OCI-LY3 (cell line): Measurements from ENCODE around the gene NCLN.

Experiments
- H2AFZ ChIP-seq: fragments of 200-600, 300-600 bp; shearing (Covaris generic); 2 replicates; pipeline ENCODE4 v1.6.0; 2014; ENCODE audit warnings: antibody characterized with exemption, low read depth, low read length
- H3K27ac ChIP-seq: fragments of 200-600, 300-600 bp; sonication (generic); 2 replicates; pipeline ENCODE4 v1.5.1; 2014; ENCODE audit warnings: mild to moderate bottlenecking, low read length, moderate library complexity, mixed read lengths
- H3K27me3 ChIP-seq: fragments of 200-600, 300-600 bp; sonication (generic); 2 replicates; pipeline ENCODE4 v1.6.1; 2014; ENCODE audit warnings: low read depth, low read length, mixed read lengths
- H3K36me3 ChIP-seq: fragments of 200-600, 300-600 bp; sonication (generic); replicated peaks from 2 replicates; pipeline ENCODE3; 2014; ENCODE audit warnings: low read depth, low read length, mixed read lengths
- H3K4me1 ChIP-seq: fragments of 300-600, 200-600 bp; sonication (generic); 2 replicates; pipeline ENCODE4 v1.6.1; 2014; ENCODE audit warnings: low read length, mixed read lengths
- H3K4me2 ChIP-seq: fragments of 200-600, 300-600 bp; sonication (generic); 2 replicates; pipeline ENCODE4 v1.6.1; 2014; ENCODE audit warnings: low read length, mixed read lengths
- H3K4me3 ChIP-seq: fragments of 300-600, 200-600 bp; sonication (generic); 2 replicates; pipeline ENCODE4 v1.5.1; 2014; ENCODE audit warnings: antibody characterized with exemption, mild to moderate bottlenecking, low read length, moderate library complexity
- H3K79me2 ChIP-seq: fragments of 300-600, 200-600 bp; shearing (Covaris generic); 2 replicates; pipeline ENCODE4 v1.6.1; 2014; ENCODE audit warnings: mild to moderate bottlenecking, low read length, mixed read lengths
- H3K9ac ChIP-seq: fragments of 300-600, 200-600 bp; shearing (Covaris generic); 2 replicates; pipeline ENCODE4 v1.6.0; 2014; ENCODE audit warnings: mild to moderate bottlenecking, low read length, moderate library complexity
- H3K9me3 ChIP-seq: fragments of 200-600, 300-600 bp; shearing (Covaris generic); 2 replicates; pipeline ENCODE4 v1.6.1; 2014; ENCODE audit warnings: low read length, mixed read lengths; ENCODE audit not compliant: insufficient read depth
- H4K20me1 ChIP-seq: fragments of 200-600, 300-600 bp; sonication (generic); 2 replicates; pipeline ENCODE4 v1.6.1; 2016; ENCODE audit warnings: low read length, mixed read lengths; ENCODE audit not compliant: insufficient read depth
- CTCF ChIP-seq: fragments of 200-600, 300-600 bp; sonication (generic); IDR thresholded peaks from 2 replicates; pipeline ENCODE4 v1.5.1; 2014; ENCODE audit warnings: antibody characterized with exemption, low read length, low read depth
- EZH2phosphoT487 ChIP-seq: fragments of 200-600 bp; shearing (Covaris generic); IDR thresholded peaks from 2 replicates; pipeline ENCODE4 v1.6.1; 2018; ENCODE audit warnings: antibody characterized with exemption, mixed run types, low read depth

NCLN gene

GRCh38 chr19:3154957-3155736, 30.6 kb upstream of the NCLN start:
- Histone ChIP-seq H3K4me3 (peak overlapping the region; percentile 63), H3K27me3 (no peaks in the 10 kb centered on the region), H3K27ac (peak overlapping the region; percentile 68), H3K4me1 (peaks cover 52% of the 10 kb centered on the region), H4K20me1 (peaks cover 6% of the 10 kb centered on the region), H3K4me2 (peak overlapping the region; percentile 83), H2AFZ (no peak overlapping the region), H3K9ac (peak overlapping the region; percentile 34), H3K36me3 (peaks cover 89% of the 10 kb centered on the region), H3K9me3 (no peaks in the 10 kb centered on the region), H3K79me2 (peaks cover 54% of the 10 kb centered on the region)
- TF ChIP-seq EZH2phosphoT487 (no peak), CTCF (no peak)

- H3K9me3 ChIP-seq, result no peaks in the 10 kb centered on the region
- H3K9ac ChIP-seq, result no peak overlapping the region
- H3K4me1 ChIP-seq, result peaks cover 33% of the 10 kb centered on the region
- H3K4me3 ChIP-seq, result no peak overlapping the region
- no peaks in the 10 kb centered on the region; the same call in 1 of the 2 replicates for H4K20me1 ChIP-seq
- H3K27me3 ChIP-seq, result no peaks in the 10 kb centered on the region
- no peak overlapping the region for H2AFZ ChIP-seq
- peaks cover 33% of the 10 kb centered on the region for H3K79me2 ChIP-seq
- H3K27ac ChIP-seq, result no peak overlapping the region
- TF ChIP-seq CTCF (no peak), EZH2phosphoT487 (no peak)
- no peak overlapping the region for H3K4me2 ChIP-seq
- H3K36me3 ChIP-seq, result peaks cover 85% of the 10 kb centered on the region
Measured at GRCh38 chr19:3157096-3157845, 28.5 kb upstream of the NCLN start.

GRCh38 chr19:3159565-3159964, 26.2 kb upstream of the NCLN start:
- Histone ChIP-seq H3K27ac (no peak overlapping the region), H3K36me3 (peaks cover 84% of the 10 kb centered on the region), H3K79me2 (peaks cover 13% of the 10 kb centered on the region), H3K27me3 (no peaks in the 10 kb centered on the region), H3K9ac (no peak overlapping the region), H3K4me1 (peaks cover 12% of the 10 kb centered on the region), H3K4me2 (no peak overlapping the region), H3K4me3 (no peak overlapping the region), H3K9me3 (no peaks in the 10 kb centered on the region), H2AFZ (no peak overlapping the region), H4K20me1 (no peaks in the 10 kb centered on the region)
- TF ChIP-seq EZH2phosphoT487 (no peak), CTCF (no peak)

GRCh38 chr19:3160219-3160618, 25.5 kb upstream of the NCLN start:
- H3K9ac ChIP-seq, result no peak overlapping the region
- no peak overlapping the region for H3K4me2 ChIP-seq
- H2AFZ ChIP-seq, result no peak overlapping the region
- H3K9me3 ChIP-seq, result no peaks in the 10 kb centered on the region
- peaks cover 5% of the 10 kb centered on the region for H3K4me1 ChIP-seq
- no peak overlapping the region for H3K27ac ChIP-seq
- no peak overlapping the region for H3K4me3 ChIP-seq
- no peak for TF ChIP-seq EZH2phosphoT487
- TF ChIP-seq CTCF, result no peak
- peaks cover 79% of the 10 kb centered on the region for H3K36me3 ChIP-seq
- no peaks in the 10 kb centered on the region for H3K27me3 ChIP-seq
- H4K20me1 ChIP-seq, result no peaks in the 10 kb centered on the region
- H3K79me2 ChIP-seq, result peaks cover 7% of the 10 kb centered on the region; the same call in 1 of the 2 replicates
